Measurements from ENCODE around the gene OR6V1.
A peak's percentile ranks its signal among the peaks of the same experiment; 100 is the strongest.

The OR6V1 gene

GRCh38 chr7:143052041-143052440 lies at the start of gene OR6V1:
TSS of gene OR6V1 (plus strand) at chr7:143052341. CDS start at chr7:143052341, 0 bp downstream.
- no peak for DNase-seq

GRCh38 chr7:143002898-143003297 lies 49.2 kb upstream of the OR6V1 start:
- DNase-seq: no peak

- DNase-seq: peak; percentile 25 to 37
Observed at GRCh38 chr7:143003393-143004051, 48.6 kb upstream of the OR6V1 start.

- no peak for DNase-seq
Observed at GRCh38 chr7:143005632-143006260, 46.4 kb upstream of the OR6V1 start.

GRCh38 chr7:143008007-143008901 lies 43.9 kb upstream of the OR6V1 start:
- peak; percentile 87 for DNase-seq

GRCh38 chr7:143012001-143012400 lies 40.1 kb upstream of the OR6V1 start:
- no peak for DNase-seq

- no peak for DNase-seq
Observed at GRCh38 chr7:143012409-143012808, 39.7 kb upstream of the OR6V1 start.

- DNase-seq: no peak
Observed at GRCh38 chr7:143013473-143013872, 38.7 kb upstream of the OR6V1 start.

GRCh38 chr7:143013893-143014292 lies 38.2 kb upstream of the OR6V1 start:
- DNase-seq: no peak

- DNase-seq: no peak
Observed at GRCh38 chr7:143015084-143015483, 37.1 kb upstream of the OR6V1 start.

- no peak for DNase-seq
Observed at GRCh38 chr7:143015926-143016490, 36.1 kb upstream of the OR6V1 start.

- DNase-seq: no peak
Observed at GRCh38 chr7:143016996-143017395, 35.1 kb upstream of the OR6V1 start.

GRCh38 chr7:143018931-143019330 lies 33.2 kb upstream of the OR6V1 start:
- DNase-seq: no peak

GRCh38 chr7:143023047-143023446 lies 29.1 kb upstream of the OR6V1 start:
- DNase-seq: no peak

- no peak for DNase-seq
Observed at GRCh38 chr7:143025371-143025770, 26.8 kb upstream of the OR6V1 start.

- no peak for DNase-seq
Observed at GRCh38 chr7:143027032-143027431, 25.1 kb upstream of the OR6V1 start, which contains the start of gene OR9A2. TSS of gene OR9A2 (minus strand) at chr7:143027132. CDS start at chr7:143027132, 0 bp downstream.

GRCh38 chr7:143027683-143028082 lies 24.5 kb upstream of the OR6V1 start:
- no peak for DNase-seq

GRCh38 chr7:143038635-143039034 lies 13.5 kb upstream of the OR6V1 start:
- no peak for DNase-seq

GRCh38 chr7:143040209-143040715 lies 11.9 kb upstream of the OR6V1 start:
- DNase-seq: no peak

- DNase-seq: no peak
Observed at GRCh38 chr7:143041346-143041745, 10.8 kb upstream of the OR6V1 start.

- no peak for DNase-seq
Observed at GRCh38 chr7:143042159-143042789, 9.9 kb upstream of the OR6V1 start.

GRCh38 chr7:143042790-143043271 lies 9.3 kb upstream of the OR6V1 start:
- no peak for DNase-seq
